Esophagus muscularis mucosa (tissue), 4 donors: Measurements from ENCODE around the gene CCM2. TPM values are rescaled to one million over a fixed set of nuclear protein-coding genes. Genes with fewer than 3 reads are reported as not detected.

Source experiments
- DNase-seq: peaks from one replicate; pipeline ENCODE4 v3.0.0-alpha.2; 2017; ENCODE audit errors: extremely low spot score
- H3K27ac ChIP-seq, 4 donors: fragments of 200-600 bp; sonication (generic); replicated peaks in 1 of 4; 1 replicate in 3 of 4; 2 replicates in 1 of 4; pipeline ENCODE4 v1.5.1; 2016 to 2019; ENCODE audit warnings: mild to moderate bottlenecking in 1 of 4
- H3K27me3 ChIP-seq, 4 donors: fragments of 200-600 bp; sonication (generic); one replicate each; pipeline versions ENCODE4 v1.5.1 to v1.6.0; 2016 to 2019
- H3K36me3 ChIP-seq, 4 donors: fragments of 200-600 bp; sonication (generic); one replicate each; pipeline ENCODE4 v1.5.1; 2016 to 2019
- H3K4me1 ChIP-seq, 4 donors: fragments of 200-600 bp; sonication (generic); one replicate each; pipeline ENCODE4 v1.5.1; 2016 to 2019
- H3K4me3 ChIP-seq, 4 donors: fragments of 200-600 bp; sonication (generic); 1 replicate in 2 of 4; 2 replicates in 2 of 4; pipeline ENCODE4 v1.5.1; 2016 to 2019; ENCODE audit warnings: mild to moderate bottlenecking in 4 of 4, moderate library complexity in 1 of 4
- H3K9me3 ChIP-seq, 4 donors: fragments of 200-600 bp; sonication (generic); 1 replicate in 3 of 4; 2 replicates in 1 of 4; pipeline ENCODE4 v1.5.1; 2016 to 2019
- CTCF ChIP-seq, 3 experiments: fragments of 200-600 bp in 2 of 3; fragments of 450-650 bp in 1 of 3; sonication (generic) in 2 of 3; IDR thresholded peaks; one replicate each; pipeline ENCODE4 v1.5.1; 2017 to 2019; ENCODE audit warnings: antibody characterized with exemption in 3 of 3, mild to moderate bottlenecking in 2 of 3, moderate library complexity in 1 of 3
- EP300 ChIP-seq: sonication (generic); formaldehyde crosslinking; IDR thresholded peaks from one replicate; pipeline ENCODE4 v1.6.1; 2017; ENCODE audit warnings: antibody characterized with exemption
- POLR2A ChIP-seq: fragments of 450-650 bp; IDR thresholded peaks from one replicate; pipeline ENCODE4 v1.6.1; 2017; ENCODE audit warnings: antibody characterized with exemption, moderate library complexity, mild to moderate bottlenecking, low read depth
- POLR2AphosphoS5 ChIP-seq, 2 donors: sonication (generic); formaldehyde crosslinking; IDR thresholded peaks; one replicate each; pipeline ENCODE4 v1.6.1; 2017; ENCODE audit warnings: antibody characterized with exemption in 2 of 2
- WGBS: methylation state at CpG from one replicate; pipeline ENCODE4 v1.1.5; 2018; 5-methylcytosine and 5-hydroxymethylcytosine counted together
- intact Hi-C: fragments of 100-400 bp; cut with DNase I; formaldehyde crosslinking; loops from one replicate; pipeline ENCODE4 v1.15.1; 2023
- total RNA-seq, 4 donors: library from RNA; depleted of rRNA; stranded (reverse); fragments of >200 nt; gene quantifications; one replicate each; pipeline versions ENCODE4 v1.1.0 to v1.2.1, GENCODE V29; 2016

The CCM2 gene
- total RNA-seq, 4 donors from 2014 or later: 40.3 to 61.7 (median 49.4) TPM

GRCh38 chr7:45001826-45002225 is 1.8 kb downstream of the CCM2 start:
- TF ChIP-seq POLR2A: no peak
- no peak for TF ChIP-seq POLR2AphosphoS5 (IDR thresholded peaks at IDR 0.05)
- DNase-seq: no peak
- H3K4me1 ChIP-seq: peaks cover 27 to 38% (median 30%) of the 10 kb centered on the region in 4 donors
- 37% methylated on average over 2 of the region's 2 CpGs for WGBS
- no peaks in the 10 kb centered on the region for H3K9me3 ChIP-seq
- peaks cover 0 to 1% (median 0%) of the 10 kb centered on the region in 4 donors for H3K36me3 ChIP-seq
- peak overlapping the region in 2 of 4 donors; percentile 13 to 94 for H3K27ac ChIP-seq
- intact Hi-C loops: loop anchor here (5.0 to 10.0 kb wide), 2 partner anchors 83 to 110 kb away; partner anchors contain the start of genes NACAD and TBRG4
- peak overlapping the region in 1 of 4 donors; percentile 93 for H3K4me3 ChIP-seq
- no peaks in the 10 kb centered on the region for H3K27me3 ChIP-seq

DNA sequence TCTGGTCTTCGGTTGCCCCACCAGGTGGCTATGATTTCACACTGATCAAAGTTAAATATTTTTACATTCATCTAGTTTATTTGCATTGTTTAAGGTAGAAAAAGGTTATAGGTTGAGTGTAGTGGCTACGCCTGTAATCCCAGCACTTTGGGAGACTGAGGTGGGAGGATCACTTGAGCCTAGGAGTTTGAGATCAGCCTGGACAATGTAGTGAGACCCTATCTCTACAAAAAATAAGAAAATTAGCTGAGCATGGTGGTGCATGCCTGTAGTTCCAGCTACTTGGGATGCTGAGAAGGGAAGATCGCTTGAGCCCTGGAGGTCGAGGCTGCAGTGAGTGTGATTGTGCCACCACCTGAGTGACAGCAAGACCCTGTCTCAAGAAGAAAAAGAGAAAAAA is 3.8 kb downstream of the CCM2 start:
- Histone ChIP-seq H3K4me3 (no peak overlapping the region), H3K36me3 (peaks cover 0 to 4% (median 0%) of the 10 kb centered on the region in 4 donors), H3K4me1 (peaks cover 20 to 30% (median 27%) of the 10 kb centered on the region in 4 donors), H3K27ac (no peak overlapping the region), H3K27me3 (no peaks in the 10 kb centered on the region), H3K9me3 (no peaks in the 10 kb centered on the region)
- 94% methylated on average over 4 of the region's 4 CpGs for WGBS
- TF ChIP-seq EP300: no peak
- no peak for TF ChIP-seq CTCF (IDR thresholded peaks at IDR 0.05)
- TF ChIP-seq POLR2AphosphoS5 (IDR thresholded peaks at IDR 0.05): no peak
- TF ChIP-seq POLR2A: no peak
- DNase-seq: no peak
- intact Hi-C loops: loop anchor here (5.0 to 10.0 kb wide), 2 partner anchors 81 to 109 kb away; partner anchors contain the start of genes NACAD and TBRG4

- Histone ChIP-seq H3K4me3 (no peak overlapping the region), H3K27ac (no peak overlapping the region), H3K4me1 (peaks cover 3 to 14% (median 11%) of the 10 kb centered on the region in 4 donors), H3K9me3 (no peaks in the 10 kb centered on the region), H3K27me3 (no peaks in the 10 kb centered on the region), H3K36me3 (peaks cover 0 to 4% (median 0%) of the 10 kb centered on the region in 4 donors)
- no peak for TF ChIP-seq POLR2A
- TF ChIP-seq CTCF (IDR thresholded peaks at IDR 0.05): no peak
- intact Hi-C loops: loop anchor here (10.0 kb wide), 1 partner anchor 78 kb away; the partner anchor contains the start of gene NACAD
- 98% methylated on average over 7 of the region's 7 CpGs for WGBS
- no peak for DNase-seq
Measured at GRCh38 chr7:45007106-45007505, 7.1 kb downstream of the CCM2 start.

GRCh38 chr7:45007571-45008328 is 7.7 kb downstream of the CCM2 start:
- H3K4me3 ChIP-seq: no peak overlapping the region
- DNase-seq: no peak
- H3K9me3 ChIP-seq: no peaks in the 10 kb centered on the region
- H3K4me1 ChIP-seq: peaks cover 0 to 11% (median 6%) of the 10 kb centered on the region in 4 donors
- H3K36me3 ChIP-seq: peaks cover 0 to 4% (median 0%) of the 10 kb centered on the region in 4 donors
- H3K27ac ChIP-seq: no peak overlapping the region
- TF ChIP-seq POLR2A: no peak
- intact Hi-C loops: loop anchor here (10.0 kb wide), 1 partner anchor 77 kb away; the partner anchor contains the start of gene NACAD
- no peaks in the 10 kb centered on the region for H3K27me3 ChIP-seq
- WGBS: 89% methylated on average over 7 of the region's 7 CpGs

- Histone ChIP-seq H3K9me3 (no peaks in the 10 kb centered on the region), H3K4me3 (no peak overlapping the region), H3K27ac (no peak overlapping the region), H3K4me1 (peaks cover 0 to 11% (median 2%) of the 10 kb centered on the region in 4 donors), H3K27me3 (no peaks in the 10 kb centered on the region), H3K36me3 (no peaks in the 10 kb centered on the region)
- WGBS: 93% methylated on average over 2 of the region's 2 CpGs
- no peak for DNase-seq
- intact Hi-C loops: no loop called here
- TF ChIP-seq EP300 (no peak), CTCF (IDR thresholded peaks at IDR 0.05) (no peak), POLR2A (no peak)
Measured at GRCh38 chr7:45013465-45013967, 13.5 kb downstream of the CCM2 start.
